ENCODE data around the gene SMIM12. TPM values are rescaled to one million over a fixed set of nuclear protein-coding genes. Genes with fewer than 3 reads are reported as not detected.

SMIM12 gene
- total and polyA plus RNA-seq, 2 of the 8 experiments (the other 6 are each of a cell fraction or from before 2014, with no cell fraction given), result 40.9 to 49.2 TPM

DNA sequence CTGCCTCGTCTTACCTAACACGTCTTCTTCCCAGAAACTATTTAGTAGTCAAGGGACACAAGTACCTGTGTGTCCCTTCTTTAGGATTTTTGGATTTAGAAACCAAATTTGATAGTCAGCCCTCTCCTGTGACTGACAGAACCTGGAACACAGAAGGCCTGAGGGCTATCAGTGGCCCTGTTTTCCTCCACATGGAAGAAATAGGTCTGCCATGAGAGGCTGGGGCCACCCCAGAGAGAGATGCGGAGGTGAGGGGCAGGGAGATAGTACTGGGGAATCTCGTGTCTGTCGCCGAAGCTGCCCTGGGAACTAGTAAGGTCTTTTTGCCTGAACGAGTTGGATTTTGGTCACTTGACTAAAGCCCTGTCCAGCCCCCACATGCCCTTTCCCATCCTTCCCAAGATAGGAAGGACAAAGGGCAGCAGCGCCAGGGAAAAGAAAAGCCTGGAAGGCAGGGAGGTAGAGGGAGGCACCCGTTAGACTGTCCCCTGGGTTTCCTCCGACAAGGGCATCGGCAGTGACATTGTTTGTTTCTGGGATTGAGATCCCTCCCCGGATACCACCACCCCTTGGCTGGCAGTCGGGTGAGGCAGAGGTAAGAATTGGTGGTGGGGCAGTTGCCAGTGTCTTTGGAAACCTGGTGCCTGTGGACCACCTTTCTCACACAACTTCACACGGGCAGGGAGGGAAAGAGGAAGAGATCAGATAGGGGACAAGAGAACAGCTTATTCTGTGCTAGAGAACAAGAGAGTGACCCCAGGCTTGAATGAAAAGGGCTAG is 19.8 kb downstream of the SMIM12 start (continued):
- no peak for TF ChIP-seq CHD7 (IDR thresholded peaks at IDR 0.05; ENCODE audit: insufficient replicate concordance, low read length)
- no peak for TF ChIP-seq RNF2 (IDR thresholded peaks at IDR 0.05; ENCODE audit: borderline replicate concordance, low read depth, low read length, missing control alignments, poor library complexity, severe bottlenecking)
- no peak for TF ChIP-seq SIN3A (conservative IDR thresholded peaks at IDR 0.05 in 1 of 2, IDR thresholded peaks at IDR 0.05 in 1 of 2; ENCODE audit: low read depth in 1 of 2, low read length in 2 of 2)
- TF ChIP-seq YY1 (IDR thresholded peaks at IDR 0.05; ENCODE audit: low read depth, low read length), result no peak
- no peak for TF ChIP-seq JUN (IDR thresholded peaks at IDR 0.05; ENCODE audit: low read depth, low read length)
- TF ChIP-seq RXRA (IDR thresholded peaks at IDR 0.05; ENCODE audit: insufficient read depth, low read depth, low read length), result no peak
- no peak for TF ChIP-seq NANOG (IDR thresholded peaks at IDR 0.05; ENCODE audit: insufficient read depth, low read depth, low read length, poor library complexity, severe bottlenecking)
- no peak for TF ChIP-seq KDM1A (IDR thresholded peaks at IDR 0.05; ENCODE audit: borderline replicate concordance, low read length)
- TF ChIP-seq EGR1 (IDR thresholded peaks at IDR 0.05; ENCODE audit: borderline replicate concordance, low read depth, low read length), result no peak
